H9 (cell line): ENCODE results near the gene PRR23A. TPM values are rescaled to one million over a fixed set of nuclear protein-coding genes. Genes with fewer than 3 reads are reported as not detected.

Experiments used
- DNase-seq: peaks from one replicate; pipeline ENCODE4 v3.0.0-alpha.2; 2017
- H2AFZ ChIP-seq: one replicate; pipeline ENCODE4 v1.6.1; 2013; ENCODE audit warnings: mild to moderate bottlenecking, low read length, control low read depth, moderate library complexity
- H2AK5ac ChIP-seq: 2 replicates; pipeline ENCODE4 v1.6.1; 2013; ENCODE audit warnings: low read length, control low read depth, mixed read lengths; ENCODE audit not compliant: insufficient read length
- H2BK120ac ChIP-seq: one replicate; pipeline ENCODE4 v1.6.1; 2013; ENCODE audit warnings: low read depth, mild to moderate bottlenecking, low read length, control low read depth, inconsistent platforms; ENCODE audit not compliant: poor library complexity, severe bottlenecking
- H2BK12ac ChIP-seq: 2 replicates; pipeline ENCODE4 v1.6.1; 2013; ENCODE audit warnings: low read length, control low read depth, mixed read lengths, low read depth; ENCODE audit not compliant: insufficient read length
- H2BK15ac ChIP-seq: 2 replicates; pipeline ENCODE4 v1.6.1; 2013; ENCODE audit warnings: low read depth, low read length, control low read depth
- H2BK20ac ChIP-seq: one replicate; pipeline ENCODE4 v1.6.1; 2013; ENCODE audit warnings: low read depth, mild to moderate bottlenecking, low read length, control low read depth, inconsistent platforms; ENCODE audit not compliant: poor library complexity, severe bottlenecking
- H2BK5ac ChIP-seq: 2 replicates; pipeline ENCODE4 v1.6.1; 2013; ENCODE audit warnings: low read length, control low read depth, mixed read lengths; ENCODE audit not compliant: insufficient read length
- H3K14ac ChIP-seq: 2 replicates; pipeline ENCODE4 v1.6.1; 2013; ENCODE audit warnings: low read length, control low read depth; ENCODE audit not compliant: insufficient read depth
- H3K18ac ChIP-seq: 2 replicates; pipeline ENCODE4 v1.6.1; 2013; ENCODE audit warnings: low read depth, mild to moderate bottlenecking, mixed read lengths, low read length, control low read depth; ENCODE audit not compliant: insufficient read length
- H3K23ac ChIP-seq: 2 replicates; pipeline ENCODE4 v1.6.1; 2013; ENCODE audit warnings: low read length, control low read depth, mixed read lengths, low read depth; ENCODE audit not compliant: insufficient read length
- H3K23me2 ChIP-seq: 2 replicates; pipeline ENCODE4 v1.6.1; 2013; ENCODE audit warnings: low read depth, mild to moderate bottlenecking, mixed read lengths, low read length, control low read depth; ENCODE audit not compliant: insufficient read length, poor library complexity, severe bottlenecking
- H3K27ac ChIP-seq: 2 replicates; pipeline ENCODE4 v1.5.1; 2013; ENCODE audit warnings: low read length, control low read depth, mixed read lengths, low read depth; ENCODE audit not compliant: insufficient read length
- H3K27me3 ChIP-seq: 2 replicates; pipeline ENCODE4 v1.6.1; 2013; ENCODE audit warnings: low read length, control low read depth, inconsistent platforms; ENCODE audit not compliant: insufficient read depth
- H3K4ac ChIP-seq: 2 replicates; pipeline ENCODE4 v1.6.1; 2013; ENCODE audit warnings: low read depth, mild to moderate bottlenecking, control low read depth, inconsistent platforms, low read length, moderate library complexity
- H3K4me1 ChIP-seq: 2 replicates; pipeline ENCODE4 v1.6.1; 2013; ENCODE audit warnings: low read length, control low read depth, inconsistent platforms; ENCODE audit not compliant: insufficient read depth
- H3K4me2 ChIP-seq: 2 replicates; pipeline ENCODE4 v1.6.1; 2013; ENCODE audit warnings: low read length, control low read depth, mixed read lengths; ENCODE audit not compliant: insufficient read length, insufficient read depth
- H3K56ac ChIP-seq: 2 replicates; pipeline ENCODE4 v1.6.1; 2013; ENCODE audit warnings: low read depth, mild to moderate bottlenecking, mixed read lengths, low read length, control low read depth; ENCODE audit not compliant: insufficient read length
- H3K79me1 ChIP-seq: 2 replicates; pipeline ENCODE4 v1.6.1; 2013; ENCODE audit warnings: low read depth, mild to moderate bottlenecking, moderate library complexity, low read length, control low read depth, inconsistent platforms; ENCODE audit not compliant: insufficient read depth, poor library complexity, severe bottlenecking
- H3K79me2 ChIP-seq: 2 replicates; pipeline ENCODE4 v1.6.1; 2013; ENCODE audit warnings: low read length, control low read depth, inconsistent platforms; ENCODE audit not compliant: insufficient read depth
- H3K9ac ChIP-seq: 2 replicates; pipeline ENCODE4 v1.6.1; 2013; ENCODE audit warnings: low read length, control low read depth, mixed read lengths; ENCODE audit not compliant: insufficient read length; ENCODE audit errors: extremely low read depth
- H3K9me3 ChIP-seq: one replicate; pipeline ENCODE4 v1.6.1; 2013; ENCODE audit warnings: low read depth, low read length, inconsistent platforms; ENCODE audit not compliant: control insufficient read depth
- H3T11ph ChIP-seq: one replicate; pipeline ENCODE4 v1.6.1; 2013; ENCODE audit warnings: mild to moderate bottlenecking, low read length, control low read depth, inconsistent platforms
- H4K20me1 ChIP-seq: one replicate; pipeline ENCODE4 v1.6.1; 2013; ENCODE audit not compliant: control insufficient read depth, insufficient read length, insufficient read depth
- H4K5ac ChIP-seq: 2 replicates; pipeline ENCODE4 v1.6.1; 2013; ENCODE audit warnings: low read depth, mild to moderate bottlenecking, mixed read lengths, low read length, control low read depth; ENCODE audit not compliant: insufficient read length
- H4K8ac ChIP-seq: replicated peaks from 2 replicates; pipeline ENCODE4 v1.6.1; 2013; ENCODE audit warnings: low read length, control low read depth, mixed read lengths, low read depth; ENCODE audit not compliant: insufficient read length
- H4K91ac ChIP-seq: 2 replicates; pipeline ENCODE4 v1.6.1; 2013; ENCODE audit warnings: low read depth, mild to moderate bottlenecking, moderate library complexity, mixed read lengths, low read length, control low read depth; ENCODE audit not compliant: insufficient read length
- H3K27ac Mint-ChIP-seq, 3 experiments: 2 replicates in 2 of 3; 3 replicates in 1 of 3; pipeline ENCODE4 v1.8.0; 2020 to 2021; ENCODE audit warnings: mixed read lengths in 3 of 3, mild to moderate bottlenecking in 1 of 3, moderate library complexity in 1 of 3
- H3K27me3 Mint-ChIP-seq: 2 replicates; pipeline ENCODE4 v1.8.0; 2021; ENCODE audit warnings: low read depth, mild to moderate bottlenecking, moderate library complexity, mixed read lengths
- H3K36me3 Mint-ChIP-seq, 3 experiments: 2 replicates in 2 of 3; 3 replicates in 1 of 3; pipeline ENCODE4 v1.8.0; 2020 to 2021; ENCODE audit warnings: low read depth in 3 of 3, mixed read lengths in 3 of 3; ENCODE audit not compliant: insufficient read depth in 1 of 3
- H3K4me1 Mint-ChIP-seq, 2 experiments: 2 replicates each; pipeline ENCODE4 v1.8.0; 2020; ENCODE audit warnings: mixed read lengths in 2 of 2
- H3K4me3 Mint-ChIP-seq, 2 experiments: 2 replicates in 1 of 2; 3 replicates in 1 of 2; pipeline ENCODE4 v1.8.0; 2020 to 2021; ENCODE audit warnings: mild to moderate bottlenecking in 2 of 2, mixed read lengths in 2 of 2, moderate library complexity in 1 of 2
- H3K9me3 Mint-ChIP-seq, 2 experiments: 2 replicates in 1 of 2; 3 replicates in 1 of 2; pipeline ENCODE4 v1.8.0; 2020; ENCODE audit warnings: mild to moderate bottlenecking in 2 of 2, mixed read lengths in 2 of 2, moderate library complexity in 1 of 2
- CTCF ChIP-seq: fragments of 200-600 bp; sonication (generic); conservative IDR thresholded peaks from 3 replicates; pipeline ENCODE4 v1.8.0; 2021; ENCODE audit warnings: antibody characterized with exemption, mild to moderate bottlenecking
- WGBS: extraction: QIAGEN DNeasy Blood & Tissue Kit; methylation state at CpG from one replicate; pipeline ENCODE4 v1.1.7; 2013; ENCODE audit warnings: missing lambda C conversion rate, low lambda C conversion rate, mixed read lengths; ENCODE audit not compliant: insufficient read length; ENCODE audit errors: extremely low coverage; 5-methylcytosine and 5-hydroxymethylcytosine counted together
- total RNA-seq: library from RNA; stranded (reverse); gene quantifications from 2 replicates; pipeline ENCODE4 v1.2.1, GENCODE V29; 2021

PRR23A gene
- total RNA-seq, 1 experiment from 2014 or later: not detected

- Mint-ChIP-seq H3K36me3 (peaks cover 0 to 10% (median 4%) of the 10 kb centered on the region in 3 experiments; a peak in 4 of 7 replicates), H3K27me3 (peaks cover 65% of the 10 kb centered on the region), H3K4me3 (no peak overlapping the region), H3K9me3 (peaks cover 11% of the 10 kb centered on the region in 2 experiments), H3K4me1 (peaks cover 0 to 3% of the 10 kb centered on the region in 2 experiments; a peak in 1 of 4 replicates), H3K27ac (no peak overlapping the region)
- Histone ChIP-seq H4K91ac (no peak overlapping the region), H3K9me3 (no peaks in the 10 kb centered on the region), H3K79me2 (no peaks in the 10 kb centered on the region), H4K8ac (no peak overlapping the region), H2BK5ac (no peak overlapping the region), H4K20me1 (no peaks in the 10 kb centered on the region), H2AK5ac (no peak overlapping the region), H2BK20ac (no peak overlapping the region), H3K27ac (no peak overlapping the region), H3T11ph (no peak overlapping the region), H3K27me3 (no peaks in the 10 kb centered on the region), H3K4me2 (no peak overlapping the region), H2BK120ac (no peak overlapping the region), H3K23ac (no peak overlapping the region), H2BK12ac (no peak overlapping the region), H3K4ac (no peak overlapping the region), H2BK15ac (no peak overlapping the region), H4K5ac (no peak overlapping the region), H3K9ac (no peak overlapping the region), H3K56ac (no peak overlapping the region), H3K18ac (no peak overlapping the region), H3K4me1 (no peaks in the 10 kb centered on the region), H3K23me2 (no peaks in the 10 kb centered on the region), H3K79me1 (no peaks in the 10 kb centered on the region), H3K14ac (no peak overlapping the region; the same call in 1 of the 2 replicates), H2AFZ (no peak overlapping the region)
- DNase-seq: peak; percentile 24
- no CpG with 5 or more reads among the region's 36 CpGs for WGBS
- TF ChIP-seq CTCF: no peak
Observed at GRCh38 chr3:138960417-138960852, 45.6 kb downstream of the PRR23A start.

Other genes starting within 250 kb of the PRR23A start
- 33.0 and 35.6 TPM in 2 replicates for gene PIK3CB, start 171.3 kb downstream of the PRR23A start, total RNA-seq
- gene FOXL2, start 59.1 kb downstream of the PRR23A start, total RNA-seq: 0.22 and 0.29 TPM in 2 replicates
- 0.31 and 0.55 TPM in 2 replicates for gene FOXL2NB, start 59.1 kb downstream of the PRR23A start, total RNA-seq
- gene PRR23B, start 14.7 kb upstream of the PRR23A start, total RNA-seq: not detected in 2 replicates
- not detected in 2 replicates for gene PRR23C, start 38.6 kb upstream of the PRR23A start, total RNA-seq